ENCODE results near the gene SLCO4A1. TPM values are rescaled to one million over a fixed set of nuclear protein-coding genes. Genes with fewer than 3 reads are reported as not detected.
A peak's percentile ranks its signal among the peaks of the same experiment; 100 is the strongest.
"Not testable (repeated sequence)": the region's sequence is repeated elsewhere in the genome, so short reads cannot be mapped to it uniquely, and the experiment has no call there.

SLCO4A1 gene
- total RNA-seq, 4 donors from 2014 or later: 26.1 to 67.4 (median 55.6) TPM

DNA sequence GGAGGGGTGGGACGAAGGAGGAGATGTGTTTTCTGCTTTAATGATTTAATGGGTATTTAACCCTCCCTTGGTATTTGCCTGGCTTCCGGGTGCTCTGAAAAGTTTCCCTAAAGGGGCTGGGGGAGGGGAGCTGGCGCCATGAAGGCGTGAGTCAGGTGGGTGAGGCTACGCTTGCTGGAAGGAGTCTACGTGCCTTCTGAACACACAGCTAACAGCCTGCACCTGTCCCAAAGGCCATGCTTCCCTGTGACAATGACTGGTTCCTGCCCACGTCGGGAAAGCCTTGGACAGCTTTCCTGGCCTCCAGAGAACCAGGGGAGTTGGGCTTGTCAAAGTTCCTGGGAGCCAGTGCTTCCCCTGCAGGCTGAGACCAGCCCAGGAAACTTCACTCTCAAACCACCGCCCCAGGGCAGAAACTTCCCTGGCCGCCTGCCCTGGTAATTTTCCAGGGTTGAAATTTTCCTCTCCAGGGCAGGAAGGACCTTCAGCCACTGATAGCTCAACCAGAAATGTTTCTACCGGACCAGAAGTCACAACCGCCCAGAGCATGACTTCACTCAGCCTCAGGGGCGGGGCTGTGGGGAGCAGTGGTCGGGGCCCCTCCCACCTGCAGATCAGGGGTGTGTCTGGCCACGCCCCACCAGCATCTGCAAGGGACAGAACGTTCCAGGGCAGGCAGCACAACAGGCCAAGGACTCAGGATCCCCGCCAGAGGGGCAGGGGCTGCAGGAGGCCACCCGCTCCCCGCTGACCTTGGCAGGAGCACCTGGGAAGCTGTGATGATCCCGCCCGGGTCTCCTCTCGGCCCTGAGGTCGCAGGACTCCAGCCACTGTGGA is 18.6 kb upstream of the SLCO4A1 start:
- ATAC-seq (ENCODE audit: low FRiP score): peak; percentile 92
- peak; percentile 87 for DNase-seq (ENCODE audit: low spot score)
- TF ChIP-seq, protein P1, sequence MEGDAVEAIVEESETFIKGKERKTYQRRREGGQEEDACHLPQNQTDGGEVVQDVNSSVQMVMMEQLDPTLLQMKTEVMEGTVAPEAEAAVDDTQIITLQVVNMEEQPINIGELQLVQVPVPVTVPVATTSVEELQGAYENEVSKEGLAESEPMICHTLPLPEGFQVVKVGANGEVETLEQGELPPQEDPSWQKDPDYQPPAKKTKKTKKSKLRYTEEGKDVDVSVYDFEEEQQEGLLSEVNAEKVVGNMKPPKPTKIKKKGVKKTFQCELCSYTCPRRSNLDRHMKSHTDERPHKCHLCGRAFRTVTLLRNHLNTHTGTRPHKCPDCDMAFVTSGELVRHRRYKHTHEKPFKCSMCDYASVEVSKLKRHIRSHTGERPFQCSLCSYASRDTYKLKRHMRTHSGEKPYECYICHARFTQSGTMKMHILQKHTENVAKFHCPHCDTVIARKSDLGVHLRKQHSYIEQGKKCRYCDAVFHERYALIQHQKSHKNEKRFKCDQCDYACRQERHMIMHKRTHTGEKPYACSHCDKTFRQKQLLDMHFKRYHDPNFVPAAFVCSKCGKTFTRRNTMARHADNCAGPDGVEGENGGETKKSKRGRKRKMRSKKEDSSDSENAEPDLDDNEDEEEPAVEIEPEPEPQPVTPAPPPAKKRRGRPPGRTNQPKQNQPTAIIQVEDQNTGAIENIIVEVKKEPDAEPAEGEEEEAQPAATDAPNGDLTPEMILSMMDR (IDR thresholded peaks at IDR 0.05): no peak

DNA sequence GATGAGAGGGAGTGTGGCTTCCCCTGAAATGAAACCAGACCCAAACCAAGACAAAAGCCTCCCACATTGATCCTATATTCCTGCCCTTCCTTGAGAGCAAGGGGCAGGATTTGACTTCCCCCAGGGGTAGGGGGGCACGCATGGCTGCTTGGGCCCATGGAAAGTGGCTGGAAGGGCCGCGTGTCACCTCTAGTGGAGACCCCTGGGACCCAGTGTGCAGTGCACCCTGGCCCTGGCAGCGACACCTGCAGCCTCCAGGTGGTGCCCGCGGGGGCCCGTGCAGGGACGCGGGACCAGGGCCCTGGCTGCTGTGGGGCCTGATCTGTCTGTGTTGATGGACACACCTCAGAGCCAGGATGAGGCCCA is 18.0 kb upstream of the SLCO4A1 start:
- ATAC-seq (ENCODE audit: low FRiP score): no peak
- DNase-seq (ENCODE audit: low spot score): no peak
- TF ChIP-seq, protein P1 (IDR thresholded peaks at IDR 0.05): no peak

DNA sequence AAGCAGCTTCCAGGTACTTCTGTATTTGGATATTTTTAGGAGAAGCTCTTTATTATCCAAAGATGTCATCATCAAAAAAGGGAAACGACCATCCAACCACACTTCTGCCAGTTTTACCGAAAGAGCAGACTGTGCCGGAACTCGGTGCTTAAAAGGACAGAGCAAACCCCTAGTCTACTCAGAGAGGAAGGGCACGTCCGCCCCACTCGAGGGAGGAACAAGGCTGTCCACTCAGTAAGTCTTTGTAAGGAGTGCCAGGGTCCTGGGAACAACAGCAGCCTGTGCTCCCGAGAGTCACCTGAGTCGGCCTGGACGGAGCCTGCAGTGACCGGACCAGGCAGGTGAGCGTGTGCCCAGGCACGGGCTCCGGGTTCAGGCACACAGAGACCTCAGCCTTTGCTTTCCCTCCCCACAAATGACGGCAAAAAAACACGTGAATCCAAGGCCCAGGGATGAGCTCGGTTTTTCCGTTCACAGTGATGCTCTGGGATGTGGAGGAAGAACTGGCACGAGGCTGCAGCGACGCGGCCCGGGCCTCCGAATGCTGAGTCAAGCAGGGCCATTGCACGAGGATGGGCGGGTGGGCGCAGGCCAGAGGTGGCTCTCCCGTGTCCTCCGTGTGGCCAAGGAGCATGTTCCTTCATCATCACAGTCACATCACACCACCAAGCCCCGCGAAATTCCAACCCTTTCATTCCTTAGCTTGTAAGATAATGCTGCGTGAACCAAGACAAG is 17.4 kb upstream of the SLCO4A1 start:
- DNase-seq (ENCODE audit: low spot score) (no peak), ATAC-seq (ENCODE audit: low FRiP score) (no peak)
- TF ChIP-seq, protein P1 (IDR thresholded peaks at IDR 0.05): no peak

DNA sequence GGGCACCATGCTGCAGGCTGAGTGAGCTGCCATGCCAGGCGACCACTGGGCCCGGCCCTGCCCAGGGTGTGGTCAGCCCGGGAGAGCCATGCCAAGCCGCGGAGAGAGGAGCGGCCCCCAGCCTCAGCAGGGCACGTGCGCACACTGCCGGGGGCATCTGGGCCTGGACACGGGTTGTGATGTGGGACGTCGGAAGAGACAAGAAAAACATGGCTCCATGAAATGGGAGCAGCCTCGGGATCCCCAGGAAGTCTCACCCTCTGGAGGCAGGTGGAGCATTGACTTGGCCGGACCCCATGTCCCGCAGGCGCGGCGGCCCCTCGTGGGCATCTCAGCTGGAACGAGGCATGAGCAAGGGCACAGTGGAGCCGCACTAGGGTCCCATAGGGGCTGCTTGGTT is 16.8 kb upstream of the SLCO4A1 start:
- no peak for ATAC-seq (ENCODE audit: low FRiP score)
- no peak for DNase-seq (ENCODE audit: low spot score)
- TF ChIP-seq, protein P1 (IDR thresholded peaks at IDR 0.05): no peak

DNA sequence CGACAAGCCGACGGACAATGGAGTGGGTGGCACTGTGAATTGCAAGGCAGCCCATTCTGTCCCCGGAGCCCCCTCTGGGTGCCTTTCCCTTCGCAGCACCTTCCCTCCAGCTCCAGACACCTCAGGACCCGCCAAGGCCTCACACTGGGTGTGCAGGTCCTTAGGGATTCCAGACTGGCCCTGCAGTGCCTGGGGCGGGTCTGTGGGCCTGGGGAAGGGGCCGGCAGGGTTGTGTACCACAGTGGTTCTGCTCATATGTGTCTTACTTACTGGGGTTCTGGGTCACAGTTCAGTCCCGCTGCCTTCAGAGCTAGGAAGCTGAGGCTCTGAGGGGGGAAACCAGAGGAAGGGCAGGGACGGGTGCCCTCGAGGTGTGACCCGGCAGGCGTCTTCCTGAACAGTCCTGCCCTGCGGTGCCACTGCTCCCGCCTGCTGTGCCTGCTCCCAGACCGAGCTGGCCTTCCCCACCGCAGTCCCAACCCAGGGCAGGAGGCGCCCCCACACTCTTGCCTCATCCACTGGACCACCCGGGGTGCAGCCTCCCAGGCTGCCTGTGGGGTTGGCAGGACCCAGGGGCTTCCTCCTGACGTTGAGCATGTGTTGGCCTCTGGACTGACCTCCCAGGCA is 16.3 kb upstream of the SLCO4A1 start:
- ATAC-seq (ENCODE audit: low FRiP score) (no peak), DNase-seq (ENCODE audit: low spot score) (no peak)
- TF ChIP-seq, protein P1 (IDR thresholded peaks at IDR 0.05): no peak

DNA sequence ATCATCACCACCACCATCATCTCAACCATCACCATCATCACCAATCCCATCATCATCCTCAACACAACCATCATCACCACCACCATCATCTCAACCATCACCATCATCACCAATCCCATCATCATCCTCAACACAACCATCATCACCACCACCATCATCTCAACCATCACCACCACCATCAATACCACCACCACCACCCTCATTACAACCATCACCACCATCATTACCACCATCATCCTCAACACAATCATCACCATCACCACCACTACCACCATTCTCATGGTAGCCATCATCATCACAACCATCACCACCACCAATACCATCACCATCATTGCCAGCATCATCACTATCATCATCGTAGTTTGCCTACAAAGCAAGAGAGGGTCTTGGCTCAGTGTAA is 14.9 kb upstream of the SLCO4A1 start:
- DNase-seq (ENCODE audit: low spot score); ATAC-seq (ENCODE audit: low FRiP score): not testable (repeated sequence)

DNA sequence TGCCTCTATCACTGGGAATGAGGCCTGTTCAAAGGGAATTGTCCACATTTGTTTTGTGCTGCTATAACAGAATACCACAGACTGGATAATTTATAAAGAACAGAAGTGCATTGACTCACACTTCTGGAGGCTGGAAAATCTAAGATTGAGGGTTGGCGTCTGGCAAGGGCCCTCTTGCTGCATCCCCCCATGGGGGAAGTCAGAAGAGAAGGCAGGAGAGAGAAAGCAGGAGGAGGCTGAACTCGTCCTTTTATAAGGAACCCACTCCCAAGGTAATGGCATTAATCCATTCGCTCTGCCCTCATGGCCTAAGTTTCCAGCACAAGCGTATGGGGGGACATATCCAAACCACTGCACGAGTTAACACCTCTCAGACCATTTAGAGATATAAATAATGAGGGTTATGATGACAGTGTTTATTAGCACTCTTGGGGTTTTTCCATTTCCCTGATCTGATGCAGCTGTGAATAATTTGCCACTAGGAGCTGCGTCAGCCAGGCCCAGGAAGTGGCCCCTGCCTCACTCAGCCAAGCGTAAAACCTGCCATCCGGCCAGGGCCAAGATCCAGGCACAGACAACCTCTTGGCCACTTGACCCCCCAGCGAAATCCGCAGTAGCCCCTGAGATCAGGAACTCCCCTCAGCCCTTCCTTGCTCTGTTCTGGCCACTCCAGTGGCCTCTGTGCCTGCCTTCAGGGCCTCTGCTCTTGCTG is 14.2 kb upstream of the SLCO4A1 start:
- no peak for DNase-seq (ENCODE audit: low spot score)
- TF ChIP-seq, protein P1 (IDR thresholded peaks at IDR 0.05): no peak
- ATAC-seq (ENCODE audit: low FRiP score): no peak

Measured in omental fat pad (tissue), 4 donors.